KMS-11 (cell line): ENCODE data around the gene TRIP11.

Experiments
- H2AFZ ChIP-seq: fragments of 200-600 bp; sonication (generic); 2 replicates; pipeline ENCODE4 v1.6.1; 2016; ENCODE audit warnings: antibody characterized with exemption, mixed run types, low read depth
- H3K27ac ChIP-seq: fragments of 200-600 bp; sonication (generic); 2 replicates; pipeline ENCODE4 v1.6.1; 2016; ENCODE audit warnings: mild to moderate bottlenecking, mixed run types
- H3K27me3 ChIP-seq: fragments of 200-600 bp; sonication (generic); 2 replicates; pipeline ENCODE4 v1.6.1; 2017; ENCODE audit warnings: mild to moderate bottlenecking, low read depth, mixed run types, moderate library complexity; ENCODE audit not compliant: insufficient read depth
- H3K36me3 ChIP-seq: fragments of 200-600 bp; sonication (generic); 2 replicates; pipeline ENCODE4 v1.6.1; 2017; ENCODE audit warnings: mild to moderate bottlenecking, mixed run types; ENCODE audit not compliant: insufficient read depth
- H3K4me1 ChIP-seq: fragments of 200-600 bp; sonication (generic); 2 replicates; pipeline ENCODE4 v1.6.1; 2016; ENCODE audit warnings: mild to moderate bottlenecking, low read depth, mixed run types; ENCODE audit not compliant: poor library complexity, severe bottlenecking
- H3K4me2 ChIP-seq: fragments of 200-600 bp; sonication (generic); 2 replicates; pipeline ENCODE4 v1.7.0; 2016; ENCODE audit warnings: mild to moderate bottlenecking, mixed run types
- H3K4me3 ChIP-seq: fragments of 200-600 bp; sonication (generic); IDR thresholded peaks from 2 replicates; pipeline ENCODE4 v1.6.1; 2017; ENCODE audit warnings: low read depth, low read length, mixed read lengths; ENCODE audit not compliant: insufficient read depth
- H3K79me2 ChIP-seq: fragments of 200-600 bp; sonication (generic); 2 replicates; pipeline ENCODE4 v1.6.1; 2016; ENCODE audit warnings: low read depth, mixed run types; ENCODE audit not compliant: insufficient read depth
- H3K9ac ChIP-seq: fragments of 200-600 bp; sonication (generic); 2 replicates; pipeline ENCODE4 v1.6.1; 2016; ENCODE audit warnings: mild to moderate bottlenecking, mixed run types
- H4K20me1 ChIP-seq: fragments of 200-600 bp; sonication (generic); 2 replicates; pipeline ENCODE4 v1.6.1; 2016; ENCODE audit warnings: mild to moderate bottlenecking, mixed run types; ENCODE audit not compliant: insufficient read depth
- CTCF ChIP-seq: fragments of 200-600 bp; sonication (generic); conservative IDR thresholded peaks from 2 replicates; pipeline ENCODE4 v1.6.1; 2017; ENCODE audit warnings: low read depth, mild to moderate bottlenecking, antibody characterized with exemption, low read length, moderate library complexity, mixed read lengths

The TRIP11 gene

GRCh38 chr14:91955168-91955567, 84.7 kb downstream of the TRIP11 start:
- Histone ChIP-seq H3K36me3 (no peaks in the 10 kb centered on the region), H3K4me3 (no peak overlapping the region), H4K20me1 (no peaks in the 10 kb centered on the region), H3K79me2 (no peaks in the 10 kb centered on the region), H3K27ac (no peak overlapping the region), H3K27me3 (no peaks in the 10 kb centered on the region), H3K4me1 (no peaks in the 10 kb centered on the region), H2AFZ (no peak overlapping the region), H3K4me2 (no peak overlapping the region), H3K9ac (no peak overlapping the region)
- no peak for TF ChIP-seq CTCF

DNA sequence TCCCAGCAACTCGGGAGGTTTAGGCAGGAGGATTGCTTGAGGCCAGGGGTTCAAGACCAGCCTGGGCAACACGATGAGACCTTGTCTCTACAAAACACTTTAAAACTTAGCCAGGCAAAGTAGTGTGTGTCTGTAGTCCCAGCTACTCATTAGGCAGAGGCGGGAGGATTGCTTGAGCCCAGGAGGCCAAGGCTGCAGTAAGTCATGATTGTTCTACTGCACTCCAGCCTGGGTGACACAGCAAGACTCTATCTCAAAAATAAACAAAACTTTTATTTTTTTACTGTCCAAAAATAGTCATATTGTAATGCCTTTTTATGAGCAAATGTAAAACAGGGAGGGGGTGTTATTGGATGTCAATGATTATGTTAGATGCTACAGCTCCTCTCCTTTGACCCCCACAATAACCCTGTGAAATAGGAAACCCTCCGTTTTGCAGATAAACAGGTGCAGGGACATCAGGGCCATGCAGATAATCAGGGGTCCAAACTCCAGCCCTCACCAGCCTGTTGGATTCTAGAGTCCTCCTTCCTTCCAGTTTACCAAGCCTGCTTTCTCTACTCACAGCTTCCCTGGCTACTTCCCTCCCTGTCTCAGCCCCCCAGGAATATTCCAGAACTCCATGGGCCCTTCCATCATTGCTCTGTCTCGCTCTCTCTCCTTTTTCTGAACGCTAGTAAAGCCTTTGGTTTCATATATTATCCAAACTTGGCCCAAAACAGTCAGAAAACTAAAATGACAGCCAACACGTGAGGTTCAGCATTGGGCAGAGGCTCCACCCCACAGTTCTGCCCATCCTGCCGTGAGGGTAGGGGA, 86.5 kb downstream of the TRIP11 start:
- TF ChIP-seq CTCF, result no peak
- H2AFZ ChIP-seq, result no peak overlapping the region
- H3K4me1 ChIP-seq, result no peaks in the 10 kb centered on the region
- H3K27ac ChIP-seq, result no peak overlapping the region
- H3K9ac ChIP-seq, result no peak overlapping the region
- H3K4me2 ChIP-seq, result no peak overlapping the region
- no peaks in the 10 kb centered on the region for H3K79me2 ChIP-seq
- no peaks in the 10 kb centered on the region for H4K20me1 ChIP-seq
- no peaks in the 10 kb centered on the region for H3K27me3 ChIP-seq
- no peaks in the 10 kb centered on the region for H3K36me3 ChIP-seq
- no peak overlapping the region for H3K4me3 ChIP-seq

DNA sequence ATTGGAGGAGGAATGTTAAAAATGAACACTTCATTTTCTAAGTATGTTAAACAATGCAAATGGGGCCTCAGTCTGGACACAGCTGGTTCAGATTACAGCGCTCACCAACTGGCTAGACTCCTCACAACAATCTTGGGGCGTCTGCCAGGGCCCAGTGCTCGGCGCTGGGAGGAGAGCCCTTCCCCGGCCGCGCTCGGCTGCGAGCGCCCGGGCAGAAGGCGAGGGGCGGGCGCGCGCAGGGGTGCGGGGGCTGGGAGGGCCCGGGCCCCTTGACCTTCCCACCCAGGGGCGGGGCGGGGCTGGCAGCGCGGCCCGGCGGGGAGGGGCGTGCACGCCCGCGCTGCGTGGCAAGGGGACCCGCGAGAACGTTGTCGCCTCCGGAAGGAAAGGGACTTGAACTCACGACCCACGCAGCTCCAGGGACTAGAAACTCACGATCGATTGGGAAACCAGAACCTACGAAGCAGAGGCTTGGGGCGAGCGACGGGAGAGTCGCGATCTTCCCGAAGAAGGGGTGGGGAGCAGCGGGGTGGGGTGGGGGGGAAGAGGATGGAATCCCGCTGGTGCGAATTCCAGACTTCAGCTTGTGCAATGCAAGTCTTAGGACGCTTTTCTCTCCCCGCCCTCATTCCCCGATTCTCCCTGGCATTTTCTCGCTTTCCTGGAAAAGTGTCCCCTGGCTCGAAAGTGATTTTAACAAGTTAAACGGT, 92.2 kb downstream of the TRIP11 start, which contains the start of gene FBLN5:
Gene FBLN5, minus strand, starts transcription at position 220 of the 710 bp plus-strand sequence. CDS start 465 bp downstream, outside the sequence.
- Histone ChIP-seq H2AFZ (no peak within 1 kb of the TSS), H3K4me3 (no peak within 1 kb of the TSS), H3K36me3 (no peaks in the 10 kb centered on the region), H3K9ac (no peak within 1 kb of the TSS), H3K4me2 (no peak within 1 kb of the TSS), H4K20me1 (no peaks in the 10 kb centered on the region), H3K27me3 (no peaks in the 10 kb centered on the region), H3K27ac (no peak within 1 kb of the TSS), H3K4me1 (no peaks in the 10 kb centered on the region), H3K79me2 (no peaks in the 10 kb centered on the region)
- no peak for TF ChIP-seq CTCF

- no peaks in the 10 kb centered on the region for H3K36me3 ChIP-seq
- H3K27ac ChIP-seq, result no peak overlapping the region
- H4K20me1 ChIP-seq, result no peaks in the 10 kb centered on the region
- H3K4me1 ChIP-seq, result no peaks in the 10 kb centered on the region
- H3K4me2 ChIP-seq, result no peak overlapping the region
- no peak overlapping the region for H3K4me3 ChIP-seq
- no peak overlapping the region for H2AFZ ChIP-seq
- no peak for TF ChIP-seq CTCF
- no peaks in the 10 kb centered on the region for H3K79me2 ChIP-seq
- no peak overlapping the region for H3K9ac ChIP-seq
- no peaks in the 10 kb centered on the region for H3K27me3 ChIP-seq
These were observed 93.0 kb downstream of the TRIP11 start for GRCh38 chr14:91946622-91947474.
